Embryonic facial prominence (tissue), 1 donor: ENCODE results near the gene CA6.
"Not testable (repeated sequence)": the region's sequence is repeated elsewhere in the genome, so short reads cannot be mapped to it uniquely, and the experiment has no call there.

Source experiments
- DNase-seq: peaks from one replicate; pipeline ENCODE4 v3.0.0-alpha.2; 2016; ENCODE audit errors: extremely low spot score

CA6 gene

GRCh38 chr1:8969937-8970336, 24.3 kb downstream of the CA6 start:
- no peak for DNase-seq

DNA sequence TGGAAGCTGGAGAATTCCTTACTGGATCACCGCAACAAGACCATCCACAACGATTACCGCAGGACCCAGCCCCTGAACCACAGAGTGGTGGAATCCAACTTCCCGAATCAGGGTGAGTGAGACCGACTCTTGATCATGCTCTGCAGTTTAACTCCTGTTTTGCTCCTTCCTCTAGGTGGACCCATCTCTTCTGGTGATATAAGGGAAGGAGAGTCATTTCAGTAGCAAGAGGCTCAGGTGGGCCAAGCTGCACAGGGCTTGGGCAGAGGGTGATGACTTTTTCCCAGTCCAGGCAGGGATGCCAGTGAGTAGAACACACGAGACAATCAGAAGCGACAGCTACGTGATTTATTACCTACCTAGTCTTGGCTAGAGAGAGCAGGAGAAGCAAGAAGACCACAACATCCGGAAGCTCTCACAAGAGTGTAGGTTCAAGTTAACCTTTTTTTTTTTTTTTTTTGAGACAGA, 25.2 kb downstream of the CA6 start:
- DNase-seq, result no peak

GRCh38 chr1:8974551-8974950, 28.9 kb downstream of the CA6 start:
- DNase-seq, result no peak

- DNase-seq, result no peak
Observed at GRCh38 chr1:8976338-8976737, 30.7 kb downstream of the CA6 start.

DNA sequence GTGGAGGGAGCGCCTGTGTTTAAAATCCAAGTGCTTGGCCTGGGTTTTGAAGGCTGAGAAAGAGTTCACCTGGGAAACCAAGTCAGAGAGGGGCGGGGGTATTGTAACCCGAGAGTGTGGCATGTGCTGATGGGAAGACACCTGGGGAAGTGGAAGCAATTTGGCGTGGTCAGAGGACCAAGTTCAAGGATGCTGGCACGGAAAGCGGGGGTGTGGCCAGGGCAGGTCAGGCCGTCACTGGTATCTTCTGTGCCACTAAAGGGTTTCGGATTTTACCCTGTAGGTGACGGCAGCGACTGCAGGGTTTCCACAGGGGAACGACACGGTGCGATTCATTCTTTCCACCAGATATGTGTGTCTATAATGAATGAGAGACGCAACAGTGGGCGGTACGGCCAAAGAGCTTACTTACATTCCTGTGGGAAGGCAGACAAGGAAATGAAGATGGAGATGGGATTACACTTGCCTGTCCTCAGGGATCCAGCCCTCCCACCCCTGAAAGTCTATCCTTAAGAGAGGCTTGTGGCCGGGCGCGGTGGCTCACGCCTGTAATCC, 31.3 kb downstream of the CA6 start:
- no peak for DNase-seq

DNA sequence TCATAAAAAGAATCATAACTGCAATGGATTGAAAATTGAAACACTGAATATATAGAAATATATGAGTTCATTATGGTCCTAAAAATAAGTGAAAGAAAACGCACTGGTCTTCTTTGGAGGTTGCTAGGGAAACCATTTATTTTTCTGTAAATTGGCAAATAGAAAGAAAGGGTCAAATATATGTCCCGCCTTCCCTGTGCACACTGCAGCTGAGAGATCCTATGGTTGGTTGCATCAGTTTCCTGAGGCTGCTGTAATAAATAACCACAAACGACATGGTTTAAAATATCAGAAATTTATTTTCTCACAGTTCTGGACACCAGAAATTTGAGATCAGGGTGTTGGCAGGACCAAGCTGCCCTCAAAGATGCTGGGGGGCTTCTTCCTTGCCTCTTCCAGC, 35.0 kb downstream of the CA6 start:
- DNase-seq, result no peak

DNA sequence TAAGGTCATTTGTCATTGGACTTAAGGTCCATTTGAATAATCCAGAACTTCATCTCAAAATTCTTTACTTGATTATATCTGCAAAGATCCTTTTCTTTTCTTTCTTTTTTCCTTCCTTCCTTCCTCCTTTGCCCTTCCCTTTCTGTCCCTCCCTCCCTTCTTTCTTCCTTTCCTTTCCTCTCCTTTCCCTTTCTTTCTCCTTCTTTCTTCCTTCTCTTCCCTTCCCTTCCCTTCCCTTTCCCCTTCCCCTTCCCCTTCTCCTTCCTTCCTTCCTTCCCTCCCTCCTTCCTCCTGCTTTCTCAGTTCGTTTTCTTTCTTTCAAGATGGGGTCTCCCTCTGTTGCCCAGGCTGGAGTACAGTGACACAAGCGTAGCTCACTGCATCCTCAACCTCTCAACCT, 35.5 kb downstream of the CA6 start:
- DNase-seq, result no peak

GRCh38 chr1:8984203-8984602, 38.5 kb downstream of the CA6 start:
- DNase-seq, result no peak

GRCh38 chr1:8984990-8985389, 39.3 kb downstream of the CA6 start:
- no peak for DNase-seq

GRCh38 chr1:8985915-8986813, 40.5 kb downstream of the CA6 start:
- no peak for DNase-seq

- DNase-seq, result no peak
Observed at GRCh38 chr1:8986814-8987190, 41.1 kb downstream of the CA6 start.

DNA sequence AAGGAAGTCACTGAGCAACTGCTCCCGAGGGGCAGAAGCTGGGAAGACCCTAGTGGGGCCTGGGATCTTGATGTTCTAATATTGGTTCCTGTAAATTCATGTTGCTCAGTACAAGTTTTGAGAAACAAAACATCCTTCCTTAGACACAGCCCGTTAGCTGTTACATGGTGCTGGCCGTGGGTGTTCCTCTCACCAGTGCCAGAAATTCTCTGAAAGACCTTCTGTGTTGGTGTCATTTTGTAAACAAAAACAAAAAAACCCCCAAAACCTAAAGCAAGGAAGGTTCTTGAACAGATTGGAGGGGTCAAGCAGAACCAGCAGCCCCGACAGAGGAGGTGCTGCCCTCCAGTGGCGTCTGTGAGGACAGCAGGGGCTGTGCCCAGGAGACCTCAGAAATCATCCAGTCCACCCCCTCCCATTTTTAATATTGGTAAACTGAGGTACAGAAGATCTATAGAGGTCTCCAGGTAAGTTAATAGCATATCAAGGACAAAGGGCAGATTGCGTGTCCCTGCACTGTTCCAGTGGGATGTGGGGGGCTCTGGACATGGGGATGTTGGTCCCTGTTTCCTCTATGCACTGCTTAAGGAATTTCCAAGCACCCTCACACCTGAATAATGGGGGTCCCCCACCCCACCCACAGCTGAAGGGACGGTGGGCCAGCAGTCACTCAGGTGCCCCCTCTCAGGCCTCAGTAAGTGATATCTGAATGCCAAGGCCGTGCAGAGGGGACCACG, 42.4 kb downstream of the CA6 start:
- DNase-seq, result no peak

GRCh38 chr1:8988618-8988967, 42.9 kb downstream of the CA6 start:
- DNase-seq, result no peak

- no peak for DNase-seq
Observed at GRCh38 chr1:8989061-8989460, 43.4 kb downstream of the CA6 start.

DNA sequence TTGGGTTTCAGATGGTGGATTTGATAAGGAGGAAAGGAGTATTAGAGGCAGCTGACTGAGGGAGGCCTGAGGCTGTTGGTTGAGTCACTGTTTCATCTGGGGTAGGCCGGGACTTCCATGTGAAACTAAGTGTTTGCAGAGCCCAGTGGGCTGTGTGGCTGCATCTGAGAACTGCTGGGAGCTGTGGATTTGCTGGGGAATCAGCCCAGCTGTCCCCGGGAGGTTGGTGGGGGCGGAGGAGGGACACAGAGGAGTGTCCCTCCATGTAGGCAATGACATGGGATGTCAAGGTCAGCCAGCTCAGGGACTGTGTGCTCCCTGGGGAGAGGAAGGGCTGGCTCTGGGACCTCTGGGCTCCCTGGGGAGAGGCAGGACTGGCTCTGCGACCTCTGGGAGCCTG, 44.2 kb downstream of the CA6 start:
- DNase-seq, result no peak

DNA sequence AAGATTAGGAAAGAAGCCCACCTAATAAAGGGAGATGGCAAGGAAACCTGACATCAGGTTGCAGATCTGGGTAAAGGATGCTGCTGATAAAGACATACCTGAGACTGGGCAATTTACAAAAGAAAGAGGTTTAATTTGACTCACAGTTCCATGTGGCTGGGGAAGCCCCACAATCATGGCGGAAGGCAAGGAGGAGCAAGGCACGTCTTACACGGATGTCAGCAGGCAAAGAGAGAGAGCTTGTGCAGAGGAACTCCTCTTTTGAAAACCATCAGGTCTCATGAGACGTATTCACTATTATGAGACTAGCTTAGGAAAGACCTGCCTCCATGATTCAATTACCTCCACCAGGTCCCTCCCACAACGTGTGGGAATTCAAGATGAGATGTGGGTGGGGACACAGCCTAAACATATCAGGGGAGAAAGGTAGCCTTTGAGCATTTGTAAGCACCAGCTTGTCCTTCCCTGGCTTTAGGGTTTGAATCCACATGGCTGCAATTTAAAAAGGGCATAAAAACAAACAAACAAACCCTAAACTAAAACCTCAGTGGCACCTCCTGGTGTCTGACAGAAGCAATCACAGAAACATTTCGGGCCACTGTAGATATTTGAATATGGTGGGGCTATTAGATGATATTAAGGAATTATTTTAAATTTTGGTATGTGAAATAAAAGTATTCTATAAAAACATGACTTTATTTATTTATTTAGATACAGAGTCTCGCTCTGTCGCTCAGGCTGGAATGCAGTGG, 47.4 kb downstream of the CA6 start:
- DNase-seq, result no peak

GRCh38 chr1:8993962-8994675, 48.5 kb downstream of the CA6 start:
- not testable (repeated sequence) for DNase-seq

- not testable (repeated sequence) for DNase-seq
Observed at GRCh38 chr1:9001534-9002214, 56.0 kb downstream of the CA6 start.

- not testable (repeated sequence) for DNase-seq
Observed at GRCh38 chr1:9002215-9002560, 56.5 kb downstream of the CA6 start.

DNA sequence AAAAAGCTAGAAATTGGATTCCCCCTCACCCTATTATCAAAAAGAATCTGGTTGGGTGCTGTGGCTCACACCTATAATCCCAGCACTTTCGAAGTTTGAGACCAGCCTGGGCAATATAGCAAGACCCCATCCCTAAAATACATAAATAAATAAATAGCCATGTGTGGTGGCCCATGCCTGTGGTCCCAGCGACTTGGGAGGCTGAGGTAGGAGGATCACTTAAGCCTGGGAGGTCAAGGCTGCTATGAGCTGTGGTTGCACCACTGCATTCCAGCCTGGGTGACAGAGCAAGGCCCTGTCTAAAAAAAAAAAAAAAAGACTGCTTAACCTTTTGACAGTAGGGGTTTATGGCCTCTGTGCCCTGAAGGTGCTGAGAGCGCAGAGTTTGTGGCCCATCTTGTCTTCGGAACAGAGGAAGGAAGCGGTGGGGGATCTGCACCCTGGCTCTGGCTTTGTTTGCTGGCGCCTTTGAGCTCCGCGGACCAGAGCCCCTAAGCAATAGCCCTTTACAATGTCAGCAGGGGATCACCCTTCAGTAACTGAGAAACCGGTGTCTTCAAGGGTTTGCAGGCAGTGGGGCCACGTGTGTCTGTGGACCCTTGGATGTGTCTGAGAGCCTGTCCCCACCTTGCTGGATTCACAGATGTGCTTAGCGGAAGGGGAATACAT, 58.5 kb downstream of the CA6 start:
- DNase-seq, result no peak
